DND-41 (cell line): ENCODE data around the gene HBG2.

Experiments
- CTCF ChIP-seq: IDR thresholded peaks from 2 replicates; pipeline ENCODE4 v1.5.1; 2012; ENCODE audit warnings: borderline replicate concordance, low read length, moderate library complexity, mild to moderate bottlenecking; ENCODE audit not compliant: poor library complexity, severe bottlenecking; ENCODE audit errors: extremely low read depth
- EZH2 ChIP-seq: IDR thresholded peaks from 3 replicates; pipeline ENCODE4 v1.6.1; 2012; ENCODE audit warnings: borderline replicate concordance, low read depth, mild to moderate bottlenecking, moderate library complexity, low read length, inconsistent platforms; ENCODE audit not compliant: severe bottlenecking

- TF ChIP-seq CTCF (no peak), EZH2 (no peak)
Observed at GRCh38 chr11:5257296-5257695, 2.7 kb upstream of the HBG2 start.
